OCI-LY7 (cell line): Measurements from ENCODE around the gene SCN8A.

ENCODE experiments used
- EZH2phosphoT487 ChIP-seq: fragments of 200-600 bp; sonication (generic); IDR thresholded peaks from 2 replicates; pipeline ENCODE4 v1.6.1; 2018; ENCODE audit warnings: low read depth, borderline replicate concordance, mild to moderate bottlenecking, mixed run types, antibody characterized with exemption, low read length, moderate library complexity, mixed read lengths
- TF ChIP-seq, protein P1 (sequence below): fragments of 200-600 bp; sonication (generic); conservative IDR thresholded peaks from 2 replicates; pipeline ENCODE4 v1.5.1; 2014; ENCODE audit warnings: mild to moderate bottlenecking, antibody characterized with exemption, low read length, moderate library complexity, mixed read lengths

DNA sequence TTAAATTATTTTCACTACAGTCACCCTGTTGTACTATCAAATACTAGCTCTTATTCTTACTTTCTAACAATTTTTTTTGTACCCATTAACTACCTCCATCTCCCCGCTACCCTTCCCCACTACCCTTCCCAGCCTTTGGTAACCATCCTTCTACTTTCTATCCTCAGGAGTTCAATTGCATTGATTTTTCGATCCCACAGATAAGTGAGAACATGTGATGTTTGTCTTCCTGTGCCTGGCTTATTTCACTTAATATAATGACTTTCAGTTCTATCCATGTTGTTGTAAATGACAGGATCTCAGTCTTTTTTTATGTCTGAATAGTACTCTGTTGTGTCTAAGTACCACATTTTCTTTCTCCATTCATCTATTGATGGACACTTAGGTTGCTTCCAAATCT, 139.7 kb downstream of the SCN8A start:
- TF ChIP-seq EZH2phosphoT487 = no peak
- TF ChIP-seq, protein P1, sequence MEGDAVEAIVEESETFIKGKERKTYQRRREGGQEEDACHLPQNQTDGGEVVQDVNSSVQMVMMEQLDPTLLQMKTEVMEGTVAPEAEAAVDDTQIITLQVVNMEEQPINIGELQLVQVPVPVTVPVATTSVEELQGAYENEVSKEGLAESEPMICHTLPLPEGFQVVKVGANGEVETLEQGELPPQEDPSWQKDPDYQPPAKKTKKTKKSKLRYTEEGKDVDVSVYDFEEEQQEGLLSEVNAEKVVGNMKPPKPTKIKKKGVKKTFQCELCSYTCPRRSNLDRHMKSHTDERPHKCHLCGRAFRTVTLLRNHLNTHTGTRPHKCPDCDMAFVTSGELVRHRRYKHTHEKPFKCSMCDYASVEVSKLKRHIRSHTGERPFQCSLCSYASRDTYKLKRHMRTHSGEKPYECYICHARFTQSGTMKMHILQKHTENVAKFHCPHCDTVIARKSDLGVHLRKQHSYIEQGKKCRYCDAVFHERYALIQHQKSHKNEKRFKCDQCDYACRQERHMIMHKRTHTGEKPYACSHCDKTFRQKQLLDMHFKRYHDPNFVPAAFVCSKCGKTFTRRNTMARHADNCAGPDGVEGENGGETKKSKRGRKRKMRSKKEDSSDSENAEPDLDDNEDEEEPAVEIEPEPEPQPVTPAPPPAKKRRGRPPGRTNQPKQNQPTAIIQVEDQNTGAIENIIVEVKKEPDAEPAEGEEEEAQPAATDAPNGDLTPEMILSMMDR = no peak
